H1 (cell line): ENCODE measurements around the gene ACAA1. TPM values are rescaled to one million over a fixed set of nuclear protein-coding genes. Genes with fewer than 3 reads are reported as not detected.

Experiments
- CTCF ChIA-PET: fragments of 300-600 bp; sonication (Branson Sonifier 250); formaldehyde crosslinking; loops from one replicate; lab custom pipeline; 2021; ENCODE audit not compliant: partially characterized antibody; lab: Charles Lee
- POLR2A ChIA-PET: fragments of 300-600 bp; sonication (Branson Sonifier 250); formaldehyde crosslinking; loops from one replicate; lab custom pipeline; 2021; ENCODE audit warnings: inconsistent platforms; ENCODE audit not compliant: partially characterized antibody; lab: Charles Lee
- DNase-seq, 2 experiments: peaks; one replicate each; pipeline versions ENCODE4 v3.0.0 to v3.0.0-alpha.2; 2010 to 2022; ENCODE audit warnings: low spot score in 2 of 2, low read depth in 1 of 2, mixed read lengths in 1 of 2
- FAIRE-seq: peaks from 2 replicates; lab custom pipeline; 2011; peaks lifted over from hg19 to GRCh38; lab: Jason Lieb, UNC
- H2AFZ ChIP-seq: 2 replicates; pipeline ENCODE4 v1.8.1; 2012; ENCODE audit warnings: low read length, inconsistent platforms
- H2AK5ac ChIP-seq: 2 replicates; pipeline ENCODE4 v1.6.1; 2013; ENCODE audit warnings: low read depth, low read length
- H2BK120ac ChIP-seq: replicated peaks from 2 replicates; pipeline ENCODE3; 2013; ENCODE audit warnings: low read depth, low read length, inconsistent platforms
- H2BK12ac ChIP-seq: 2 replicates; pipeline ENCODE4 v1.6.1; 2013; ENCODE audit warnings: low read depth, low read length
- H2BK15ac ChIP-seq: 2 replicates; pipeline ENCODE4 v1.6.1; 2013; ENCODE audit warnings: low read length
- H2BK20ac ChIP-seq: 2 replicates; pipeline ENCODE4 v1.6.1; 2013; ENCODE audit warnings: low read length
- H2BK5ac ChIP-seq: 2 replicates; pipeline ENCODE4 v1.6.1; 2013; ENCODE audit warnings: low read depth, low read length
- H3K14ac ChIP-seq: 2 replicates; pipeline ENCODE4 v1.6.1; 2013; ENCODE audit warnings: inconsistent platforms; ENCODE audit not compliant: insufficient read length
- H3K18ac ChIP-seq: 2 replicates; pipeline ENCODE4 v1.6.1; 2013; ENCODE audit warnings: low read length; ENCODE audit errors: extremely low read depth
- H3K23ac ChIP-seq: 2 replicates; pipeline ENCODE4 v1.6.1; 2013; ENCODE audit warnings: inconsistent platforms; ENCODE audit not compliant: insufficient read length
- H3K23me2 ChIP-seq: 2 replicates; pipeline ENCODE4 v1.6.1; 2013; ENCODE audit warnings: low read depth, low read length
- H3K27ac ChIP-seq: 2 replicates; pipeline ENCODE4 v1.6.1; 2011; ENCODE audit warnings: low read depth, low read length, inconsistent platforms
- H3K27me3 ChIP-seq, 4 experiments: replicated peaks in 1 of 4; 1 replicate in 1 of 4; 2 replicates in 3 of 4; pipeline versions ENCODE4 v1.6.1 to v1.8.1; 2011 to 2013; ENCODE audit warnings: low read length in 3 of 4, mild to moderate bottlenecking in 3 of 4, inconsistent platforms in 2 of 4, mixed read lengths in 2 of 4, moderate library complexity in 1 of 4; ENCODE audit not compliant: control insufficient read depth in 3 of 4, insufficient read depth in 3 of 4; ENCODE audit errors: extremely low read depth in 1 of 4
- H3K36me3 ChIP-seq, 4 experiments: 2 replicates each; pipeline versions ENCODE4 v1.6.1 to v1.8.1; 2011 to 2013; ENCODE audit warnings: mild to moderate bottlenecking in 4 of 4, low read length in 3 of 4, moderate library complexity in 2 of 4, control low read depth in 1 of 4, inconsistent platforms in 1 of 4; ENCODE audit not compliant: insufficient read depth in 4 of 4, control insufficient read depth in 2 of 4
- H3K4ac ChIP-seq: replicated peaks from 2 replicates; pipeline ENCODE3; 2013; ENCODE audit warnings: low read length, low read depth, mixed read lengths, inconsistent platforms; ENCODE audit not compliant: insufficient read length
- H3K4me1 ChIP-seq, 4 experiments: replicated peaks in 1 of 4; 1 replicate in 1 of 4; 2 replicates in 3 of 4; pipeline versions ENCODE4 v1.6.1 to v1.8.1; 2011 to 2013; ENCODE audit warnings: low read length in 3 of 4, inconsistent platforms in 2 of 4, mixed read lengths in 1 of 4; ENCODE audit not compliant: insufficient read depth in 4 of 4, control insufficient read depth in 3 of 4
- H3K4me2 ChIP-seq, 2 experiments: 2 replicates each; pipeline versions ENCODE4 v1.6.1 to v1.8.1; 2011 to 2013; ENCODE audit warnings: low read depth in 2 of 2, low read length in 2 of 2, control low read depth in 1 of 2, inconsistent platforms in 1 of 2, mild to moderate bottlenecking in 1 of 2; ENCODE audit not compliant: insufficient read depth in 1 of 2
- H3K4me3 ChIP-seq, 4 experiments: fragments of 200-600, 300-600 bp in 1 of 4; sonication (generic), shearing (Covaris generic), sonication (Bioruptor Twin) in 1 of 4; 2 replicates each; pipeline versions ENCODE4 v1.5.1 to v1.8.1; 2011 to 2016; ENCODE audit warnings: low read length in 4 of 4, low read depth in 3 of 4, control low read depth in 2 of 4, inconsistent platforms in 2 of 4, mild to moderate bottlenecking in 2 of 4, mixed read lengths in 1 of 4, moderate library complexity in 1 of 4; ENCODE audit not compliant: insufficient read depth in 2 of 4; ENCODE audit errors: extremely low read depth in 1 of 4
- H3K56ac ChIP-seq: replicated peaks from 2 replicates; pipeline ENCODE3; 2013; ENCODE audit warnings: low read depth, mild to moderate bottlenecking, mixed read lengths, low read length, inconsistent platforms; ENCODE audit not compliant: insufficient read length
- H3K79me1 ChIP-seq: 2 replicates; pipeline ENCODE4 v1.6.1; 2013; ENCODE audit warnings: low read depth, low read length, control low read depth
- H3K79me2 ChIP-seq, 2 experiments: 2 replicates each; pipeline versions ENCODE4 v1.6.1 to v1.8.1; 2012 to 2013; ENCODE audit warnings: low read length in 2 of 2, mild to moderate bottlenecking in 2 of 2, inconsistent platforms in 1 of 2; ENCODE audit not compliant: insufficient read depth in 2 of 2, control insufficient read depth in 1 of 2
- H3K9ac ChIP-seq, 4 experiments: replicated peaks in 1 of 4; 1 replicate in 1 of 4; 2 replicates in 3 of 4; pipeline versions ENCODE4 v1.6.1 to v1.8.1; 2011 to 2013; ENCODE audit warnings: low read depth in 3 of 4, low read length in 3 of 4, control low read depth in 2 of 4, mild to moderate bottlenecking in 2 of 4, moderate library complexity in 2 of 4, inconsistent platforms in 1 of 4; ENCODE audit errors: extremely low read depth in 1 of 4
- H3K9me3 ChIP-seq, 2 experiments: 2 replicates each; pipeline versions ENCODE4 v1.6.1 to v1.8.1; 2012 to 2013; ENCODE audit warnings: mild to moderate bottlenecking in 2 of 2, moderate library complexity in 2 of 2, control low read depth in 1 of 2, inconsistent platforms in 1 of 2, low read depth in 1 of 2, low read length in 1 of 2, mixed read lengths in 1 of 2; ENCODE audit not compliant: insufficient read depth in 2 of 2
- H4K20me1 ChIP-seq, 2 experiments: replicated peaks in 1 of 2; 2 replicates each; pipeline versions ENCODE3 to v1.8.1; 2011 to 2013; ENCODE audit warnings: inconsistent platforms in 2 of 2, low read length in 2 of 2, mild to moderate bottlenecking in 1 of 2; ENCODE audit not compliant: insufficient read depth in 2 of 2, control insufficient read depth in 1 of 2
- H4K5ac ChIP-seq: 2 replicates; pipeline ENCODE4 v1.6.1; 2013; ENCODE audit warnings: low read length, low read depth, mixed read lengths, inconsistent platforms; ENCODE audit not compliant: insufficient read length
- H4K8ac ChIP-seq: 2 replicates; pipeline ENCODE4 v1.8.0; 2013; ENCODE audit warnings: mild to moderate bottlenecking, moderate library complexity, low read length, inconsistent platforms; ENCODE audit not compliant: insufficient read depth; ENCODE audit errors: extremely low read depth
- H4K91ac ChIP-seq: replicated peaks from 2 replicates; pipeline ENCODE3; 2013; ENCODE audit warnings: low read length, mixed read lengths, inconsistent platforms; ENCODE audit not compliant: insufficient read length
- BCL11A ChIP-seq, 2 experiments: IDR thresholded peaks; one replicate each; pipeline ENCODE4 v1.6.1; 2011; ENCODE audit warnings: low read depth in 2 of 2, low read length in 2 of 2, mild to moderate bottlenecking in 2 of 2
- EZH2 ChIP-seq: fragments of 200-600 bp; sonication (generic); IDR thresholded peaks from 2 replicates; pipeline ENCODE4 v1.7.1; 2012; ENCODE audit warnings: low read depth, mild to moderate bottlenecking, moderate library complexity, low read length, inconsistent platforms; ENCODE audit not compliant: severe bottlenecking
- SIRT6 ChIP-seq: IDR thresholded peaks from one replicate; pipeline ENCODE4 v1.7.1; 2012; ENCODE audit warnings: low read length, inconsistent platforms
- WGBS, 2 experiments: shearing (Covaris generic) in 1 of 2; methylation state at CpG; one replicate each; pipeline versions ENCODE4 v1.1.6 to v1.1.7; 2013 to 2015; ENCODE audit warnings: low lambda C conversion rate in 2 of 2, mixed read lengths in 2 of 2, inconsistent platforms in 1 of 2, low coverage in 1 of 2, missing lambda C conversion rate in 1 of 2; ENCODE audit not compliant: insufficient replicate concordance in 2 of 2, insufficient coverage in 1 of 2, insufficient read length in 1 of 2; ENCODE audit errors: extremely low coverage in 1 of 2, missing lambda C conversion rate in 1 of 2; 5-methylcytosine and 5-hydroxymethylcytosine counted together
- polyA plus RNA-seq, 7 experiments: library from polyadenylated mRNA; depleted of rRNA in 3 of 7; stranded (reverse) in 5 of 7; unstranded in 2 of 7; fragments of >200 nt in 5 of 7; fragments of 200-250 nt in 2 of 7; gene quantifications; 1 replicate in 5 of 7; 2 replicates in 1 of 7; 4 replicates in 1 of 7; pipeline versions ENCODE4 v1.2.1 to v1.2.3, GENCODE V29; 2011 to 2013; ENCODE audit warnings: missing spikeins in 2 of 7, mixed read lengths in 2 of 7
- total RNA-seq: library from RNA; stranded (reverse); fragmentation: NEBNext Ultra II Directional; extraction: Animal tissue kit (Norgen Biotek cat#: 25700); gene quantifications from 2 replicates; pipeline ENCODE4 v1.2.1, GENCODE V29; 2021

ACAA1 gene
- total and polyA plus RNA-seq, 2 of the 8 experiments (the other 6 are each of a cell fraction or from before 2014, with no cell fraction given) = 23.1 to 34.8 TPM

DNA sequence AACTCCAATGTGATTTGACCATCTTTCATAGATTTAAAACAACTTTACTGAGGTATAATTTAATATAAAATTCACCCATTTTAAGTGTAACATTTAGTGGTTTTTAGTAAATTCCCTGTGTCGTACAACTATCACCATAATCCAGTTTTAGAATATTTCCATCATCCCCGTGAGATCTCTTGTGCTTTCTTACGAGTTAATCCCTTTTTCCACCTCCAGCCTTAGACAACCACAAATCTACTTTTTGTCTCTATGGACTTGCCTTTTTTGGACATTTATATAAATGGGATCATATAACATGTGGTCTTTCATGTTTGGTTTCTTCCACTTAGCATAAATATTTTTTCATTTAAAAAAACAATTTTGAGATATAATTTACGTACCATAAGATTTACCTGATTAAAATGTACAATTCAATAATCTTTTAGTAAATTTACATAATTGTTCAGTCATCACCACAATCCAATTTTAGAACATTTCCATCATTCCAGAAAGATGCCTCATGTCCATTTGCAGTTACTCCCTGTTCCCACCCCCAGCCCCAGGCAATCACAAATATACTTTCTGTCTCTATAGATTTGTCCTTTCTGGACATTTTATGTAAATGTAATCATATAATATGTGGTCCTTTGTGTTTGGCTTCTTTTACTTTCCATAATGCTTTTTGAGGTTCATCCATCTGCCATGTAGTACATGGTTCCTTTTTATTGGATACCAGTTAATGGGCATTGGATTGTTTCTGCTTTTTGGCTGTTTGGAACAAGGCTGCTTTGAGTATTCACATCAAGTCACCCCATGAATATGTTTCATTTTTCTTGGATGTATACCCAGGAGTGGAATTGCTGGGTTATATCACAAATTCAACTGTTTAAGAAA lies 31.5 kb upstream of the ACAA1 start:
- no peaks in the 10 kb centered on the region for H3K9me3 ChIP-seq
- H2AFZ ChIP-seq = no peak overlapping the region
- no peak overlapping the region for H2BK12ac ChIP-seq
- H3K4me2 ChIP-seq = no peak overlapping the region
- H3K36me3 ChIP-seq = no peaks in the 10 kb centered on the region
- no peak overlapping the region for H2BK5ac ChIP-seq
- H4K8ac ChIP-seq = no peak overlapping the region
- H3K4me3 ChIP-seq = no peak overlapping the region
- H3K27ac ChIP-seq = no peak overlapping the region
- 91% methylated on average over 4 of the region's 4 CpGs; no CpG with 5 or more reads in 1 of the 2 experiments for WGBS, 2 experiments
- no peaks in the 10 kb centered on the region for H3K27me3 ChIP-seq
- H3K23me2 ChIP-seq = peaks cover 14% of the 10 kb centered on the region; the same call in 1 of the 2 replicates
- no peak overlapping the region for H3K9ac ChIP-seq
- H3K4me1 ChIP-seq = peaks cover 0 to 2% (median 2%) of the 10 kb centered on the region in 4 experiments; a peak in 4 of 7 replicates
- no peak overlapping the region for H4K5ac ChIP-seq
- no peak overlapping the region for H2BK15ac ChIP-seq
- H3K79me2 ChIP-seq = peaks cover 18 to 74% of the 10 kb centered on the region in 2 experiments
- H4K20me1 ChIP-seq = peaks cover 7 to 8% of the 10 kb centered on the region in 2 experiments
- no peak for DNase-seq
- H3K56ac ChIP-seq = no peak overlapping the region
- CTCF ChIA-PET = no interaction called here
- H2BK20ac ChIP-seq = no peak overlapping the region
- no peak overlapping the region for H2BK120ac ChIP-seq
- H3K79me1 ChIP-seq = no peaks in the 10 kb centered on the region; the same call in 1 of the 2 replicates
- no peak overlapping the region for H3K23ac ChIP-seq
- TF ChIP-seq BCL11A (IDR thresholded peaks at IDR 0.05; ENCODE audit: low read depth in 2 of 2, low read length in 2 of 2) (no peak), EZH2 (no peak), SIRT6 (no peak)
- no peak overlapping the region for H3K4ac ChIP-seq
- FAIRE-seq = no peak
- no peak overlapping the region for H4K91ac ChIP-seq
- POLR2A ChIA-PET = interaction anchor here (1.0 kb wide), 1 partner anchor 31 kb away, joined by 3 read pairs; the partner anchor contains the start of gene ACAA1
- H3K18ac ChIP-seq = no peak overlapping the region
- H2AK5ac ChIP-seq = no peak overlapping the region
- no peak overlapping the region for H3K14ac ChIP-seq
